ENCODE results near the gene RGS7. TPM values are rescaled to one million over a fixed set of nuclear protein-coding genes. Genes with fewer than 3 reads are reported as not detected.

RGS7 gene
- total and polyA plus RNA-seq, 2 of the 8 experiments (the other 6 are each of a cell fraction or from before 2014, with no cell fraction given) = 1.6 to 3.0 TPM

DNA sequence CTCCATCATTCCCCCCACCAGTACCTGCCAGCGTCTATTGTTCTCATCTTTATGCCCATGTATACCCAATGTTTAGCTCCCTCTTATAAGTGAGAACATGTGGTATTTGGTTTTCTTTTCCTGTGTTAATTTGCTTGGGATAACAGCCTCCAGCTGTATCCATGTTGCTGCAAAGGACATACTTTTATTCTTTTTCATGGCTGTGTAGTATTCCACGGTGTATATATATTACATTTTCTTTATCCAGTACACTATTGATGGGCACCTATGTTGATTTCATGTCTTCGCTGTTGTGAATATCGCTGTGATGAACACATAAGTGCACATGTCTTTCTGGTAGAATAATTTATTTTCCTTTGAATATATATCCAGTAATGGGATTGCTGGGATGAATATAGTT is 431.7 kb downstream of the RGS7 start (continued):
- no peak for TF ChIP-seq HDAC2 (IDR thresholded peaks at IDR 0.05; ENCODE audit: borderline replicate concordance in 1 of 2, low read depth in 2 of 2, low read length in 2 of 2)
